ENCODE measurements around the gene TLR1. TPM values are rescaled to one million over a fixed set of nuclear protein-coding genes. Genes with fewer than 3 reads are reported as not detected.

Gene TLR1
- total and polyA plus RNA-seq, 7 donors: 0.22 to 4.1 (median 1.7) TPM

- DNase-seq (no peak), ATAC-seq (peak in 1 of 4 donors; percentile 56)
- Histone ChIP-seq H3K4me3 (peak overlapping the region; percentile 52), H3K36me3 (ENCODE audit: insufficient read depth in 1 of 2, low read depth in 1 of 2) (no peaks in the 10 kb centered on the region), H3K27ac (peak overlapping the region; percentile 11), H3K9me3 (no peaks in the 10 kb centered on the region), H3K4me1 (peaks cover 4% of the 10 kb centered on the region), H3K27me3 (ENCODE audit: insufficient read depth in 3 of 3, low read length in 2 of 3) (no peaks in the 10 kb centered on the region)
- TF ChIP-seq CTCF (IDR thresholded peaks at IDR 0.05): no peak
- 29 to 48% (median 34%) methylated on average over 6 of the region's 6 CpGs for WGBS, 3 donors
- intact Hi-C loops (cut with DNase I): no loop called here
Observed at GRCh38 chr4:38803833-38804653, 548 bp downstream of the TLR1 start.

- intact Hi-C loops (cut with DNase I): no loop called here
- H3K36me3 ChIP-seq (ENCODE audit: insufficient read depth in 1 of 2, low read depth in 1 of 2): no peaks in the 10 kb centered on the region
Observed at GRCh38 chr4:38802561-38803355, 1.8 kb downstream of the TLR1 start.

DNA sequence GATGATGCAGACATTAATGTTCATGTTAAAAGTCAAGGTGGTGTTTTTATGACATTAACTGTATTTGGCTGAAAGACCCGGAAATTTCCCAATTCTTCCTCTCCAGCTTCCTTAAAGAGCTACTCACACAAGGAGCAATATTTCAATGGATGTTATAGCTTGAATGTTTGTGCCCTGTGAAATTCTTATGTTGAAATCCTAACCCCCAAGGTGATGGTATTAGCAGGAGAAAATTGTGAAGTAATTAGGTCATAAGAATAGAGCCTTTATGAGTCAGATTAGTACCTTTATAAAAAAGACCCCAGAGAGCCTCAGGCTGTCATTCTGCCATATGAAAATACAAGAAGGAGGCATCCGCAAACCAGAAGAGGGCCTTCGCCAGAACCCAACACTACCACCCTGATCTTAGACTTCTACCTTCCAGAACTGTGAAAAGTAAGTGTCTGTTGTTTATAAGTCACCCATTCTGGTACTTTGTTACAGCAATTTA lies 3.6 kb downstream of the TLR1 start:
- intact Hi-C loops (cut with DNase I): no loop called here

More at GRCh38 chr4:38802561-38803355, 1.8 kb downstream of the TLR1 start:
- no peak overlapping the region for H3K27ac ChIP-seq
- H3K4me1 ChIP-seq: peaks cover 4% of the 10 kb centered on the region
- no peak for DNase-seq
- no peaks in the 10 kb centered on the region for H3K27me3 ChIP-seq (ENCODE audit: insufficient read depth in 3 of 3, low read length in 2 of 3)
- WGBS, 3 donors: 84 to 95% (median 88%) methylated on average over 15 of the region's 15 CpGs
- H3K9me3 ChIP-seq: no peaks in the 10 kb centered on the region
- peak overlapping the region; percentile 52 for H3K4me3 ChIP-seq
- no peak for ATAC-seq
- no peak for TF ChIP-seq CTCF (IDR thresholded peaks at IDR 0.05)

GRCh38 chr4:38800366-38800765 lies 4.2 kb downstream of the TLR1 start:
- no peak for DNase-seq
- 91 to 98% (median 93%) methylated on average over 2 of the region's 2 CpGs for WGBS, 3 donors
- Histone ChIP-seq H3K4me3 (no peak overlapping the region), H3K9me3 (no peaks in the 10 kb centered on the region), H3K27ac (no peak overlapping the region), H3K36me3 (ENCODE audit: insufficient read depth in 1 of 2, low read depth in 1 of 2) (no peaks in the 10 kb centered on the region), H3K4me1 (peaks cover 4% of the 10 kb centered on the region), H3K27me3 (ENCODE audit: insufficient read depth in 3 of 3, low read length in 2 of 3) (no peaks in the 10 kb centered on the region)
- intact Hi-C loops (cut with DNase I): no loop called here
- TF ChIP-seq CTCF (IDR thresholded peaks at IDR 0.05): no peak
- ATAC-seq: no peak

More for the DNA sequence above, 3.6 kb downstream of the TLR1 start:
- no peaks in the 10 kb centered on the region for H3K27me3 ChIP-seq (ENCODE audit: insufficient read depth in 3 of 3, low read length in 2 of 3)
- no peak overlapping the region for H3K4me3 ChIP-seq
- no peaks in the 10 kb centered on the region for H3K9me3 ChIP-seq
- ATAC-seq (no peak), DNase-seq (no peak)
- TF ChIP-seq CTCF (IDR thresholded peaks at IDR 0.05): no peak
- H3K27ac ChIP-seq: no peak overlapping the region
- peaks cover 4% of the 10 kb centered on the region for H3K4me1 ChIP-seq
- 91 to 93% (median 93%) methylated on average over 3 of the region's 3 CpGs for WGBS, 3 donors
- no peaks in the 10 kb centered on the region for H3K36me3 ChIP-seq (ENCODE audit: insufficient read depth in 1 of 2, low read depth in 1 of 2)
